ENCODE results near the gene DGCR8.
A peak's percentile ranks its signal among the peaks of the same experiment; 100 is the strongest.

DGCR8 gene

DNA sequence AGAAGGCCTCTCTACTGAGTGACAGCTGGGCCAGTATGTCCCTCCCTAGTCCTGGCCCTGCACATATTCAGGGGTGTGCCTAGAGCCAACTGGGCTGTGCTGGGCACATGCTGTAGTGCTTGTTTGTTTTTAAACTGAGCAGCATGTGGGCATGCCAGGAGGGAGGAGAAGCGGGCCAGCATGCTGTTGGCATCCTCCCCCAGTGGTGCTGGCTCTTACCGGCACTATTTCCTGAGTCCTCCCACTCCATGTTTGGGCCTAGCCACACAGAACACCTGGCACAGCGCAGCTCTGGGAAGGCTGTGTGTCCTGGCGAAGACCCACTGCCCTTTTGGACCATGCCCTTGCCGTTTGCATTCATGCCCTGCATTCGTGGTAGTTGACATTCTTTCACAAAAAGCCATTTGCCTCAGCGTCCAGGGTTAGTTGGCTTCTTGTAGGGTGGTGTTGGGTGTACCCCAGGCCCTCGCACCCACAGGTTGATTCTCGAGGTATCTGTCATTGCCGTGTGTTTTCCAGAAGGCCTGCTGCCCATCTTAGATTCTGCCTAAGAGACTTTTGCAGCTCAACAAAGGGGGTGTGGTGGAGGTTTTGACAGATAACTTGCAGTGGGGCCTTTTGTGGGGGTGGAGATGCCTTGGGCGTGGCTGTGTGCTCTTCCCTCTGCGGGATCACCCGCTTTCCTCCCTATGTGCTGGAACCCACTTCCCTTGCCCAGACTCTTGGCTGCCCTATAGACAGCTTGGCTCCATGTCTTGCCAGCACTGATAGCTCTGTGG, 13.6 kb downstream of the DGCR8 start:
- no peak for DNase-seq

DNA sequence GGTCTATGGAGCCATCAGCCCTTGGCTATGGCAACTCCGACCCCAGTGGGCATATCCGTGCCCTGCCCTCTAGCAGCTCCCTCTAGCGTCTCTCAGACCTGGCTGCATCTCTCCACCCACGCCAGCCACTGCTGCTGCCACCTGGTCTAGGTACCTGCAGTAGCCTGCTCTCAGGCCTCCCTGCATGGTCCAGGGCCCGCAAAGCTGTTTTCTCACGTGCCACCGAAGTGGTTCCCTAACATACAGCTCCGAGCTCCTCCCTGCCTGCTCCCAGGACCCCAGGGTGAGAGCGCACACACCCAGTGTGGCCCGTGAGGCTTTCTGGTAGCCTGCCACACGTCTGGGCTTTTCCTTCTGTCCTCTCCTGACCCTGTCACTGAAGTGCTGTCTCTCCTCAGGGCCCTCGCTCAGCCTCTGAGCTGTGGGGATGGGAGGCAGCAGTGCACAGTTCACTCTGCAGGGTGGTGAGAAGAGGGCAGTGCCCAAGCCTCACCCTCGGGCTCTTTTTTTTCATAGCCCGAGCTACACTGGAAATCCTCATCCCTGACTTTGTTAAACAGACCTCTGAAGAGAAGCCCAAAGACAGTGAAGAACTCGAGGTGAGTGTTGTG, 14.3 kb downstream of the DGCR8 start:
- DNase-seq: no peak

DNA sequence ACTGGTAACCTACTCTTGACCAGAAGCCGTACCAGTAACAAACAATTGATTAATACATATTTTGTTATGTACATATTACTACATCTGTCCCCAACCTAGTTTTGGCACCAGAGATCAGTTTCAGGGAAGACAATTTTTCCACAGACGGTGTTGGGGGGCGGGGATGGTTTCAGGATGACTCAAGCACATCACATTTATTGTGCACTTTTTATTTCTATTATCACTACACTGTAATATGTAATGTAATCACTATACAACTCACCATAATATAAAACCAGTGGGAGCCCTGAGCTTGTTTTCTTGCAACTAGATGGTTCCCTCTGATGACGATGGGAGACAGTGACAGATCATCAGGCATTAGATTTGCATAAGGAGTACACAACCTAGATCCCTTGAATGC, 15.5 kb downstream of the DGCR8 start:
- peak; percentile 42 for DNase-seq

DNA sequence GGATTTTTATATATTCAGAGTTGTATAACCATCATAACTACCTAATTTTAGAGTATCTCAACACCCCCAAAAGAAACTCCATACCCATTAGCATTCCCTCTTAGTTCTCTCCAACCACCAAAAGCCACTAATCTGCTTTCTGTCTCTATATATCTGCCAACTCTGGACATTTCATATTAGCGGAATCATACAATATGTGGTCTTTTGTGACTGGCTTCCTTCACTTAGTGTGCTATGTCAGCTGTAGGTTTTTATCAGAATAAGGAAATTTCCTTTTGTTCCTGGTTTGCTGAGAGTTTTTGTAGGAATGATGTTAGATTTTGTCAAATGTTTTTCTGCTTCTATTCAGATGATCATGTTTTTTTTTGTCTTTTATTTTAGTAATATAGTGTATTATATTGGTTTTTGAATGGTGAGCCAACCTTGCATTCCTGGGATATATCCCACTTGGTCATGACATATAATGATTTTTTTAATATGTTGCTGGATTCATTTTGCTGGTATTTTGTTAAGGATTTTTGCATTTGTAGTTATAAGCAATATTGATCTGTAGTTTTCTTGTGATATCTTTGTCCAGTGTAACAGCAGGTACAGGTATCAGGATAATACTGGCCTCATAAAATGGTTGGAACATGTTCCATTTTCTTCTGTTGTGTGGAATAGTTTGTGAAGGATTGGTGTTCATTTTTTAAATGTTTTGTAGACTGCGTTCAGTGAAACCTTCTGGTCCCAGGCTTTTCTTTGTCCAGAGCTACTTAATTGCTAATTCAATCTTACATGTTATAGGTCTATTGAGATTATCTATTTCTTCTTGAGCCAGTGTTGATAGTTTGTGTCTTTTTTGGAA, 16.8 kb downstream of the DGCR8 start:
- no peak for DNase-seq

DNA sequence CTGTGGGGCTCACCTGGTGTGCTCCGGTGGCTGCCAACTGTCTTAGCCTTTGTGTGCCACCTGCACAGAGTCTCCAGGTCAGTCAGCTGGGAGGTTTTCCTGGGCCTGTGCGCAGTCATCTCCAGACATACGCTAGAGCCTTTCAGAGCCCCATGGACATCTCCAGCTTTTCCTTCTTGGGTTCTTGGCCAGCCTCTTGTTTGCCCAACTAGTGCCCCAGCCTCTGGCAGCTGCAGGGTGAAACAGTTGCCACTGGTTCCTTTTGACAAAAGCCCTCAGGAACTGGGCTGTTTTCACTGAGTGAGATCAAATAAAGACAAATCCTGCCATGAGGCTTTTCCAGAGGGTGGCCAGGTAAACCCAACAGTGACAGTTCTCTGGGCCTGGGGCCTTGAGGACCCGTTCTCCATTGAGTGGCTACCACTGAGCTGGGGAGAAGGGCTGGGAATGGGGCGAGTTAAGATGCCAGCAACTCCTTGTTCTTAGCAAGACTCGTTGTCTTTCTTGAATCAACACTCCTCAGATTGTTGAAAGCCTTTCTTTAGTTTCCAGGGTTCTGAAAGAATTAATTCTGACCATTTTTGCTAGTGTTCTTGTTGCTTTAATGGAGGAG, 19.2 kb downstream of the DGCR8 start:
- DNase-seq: no peak

DNA sequence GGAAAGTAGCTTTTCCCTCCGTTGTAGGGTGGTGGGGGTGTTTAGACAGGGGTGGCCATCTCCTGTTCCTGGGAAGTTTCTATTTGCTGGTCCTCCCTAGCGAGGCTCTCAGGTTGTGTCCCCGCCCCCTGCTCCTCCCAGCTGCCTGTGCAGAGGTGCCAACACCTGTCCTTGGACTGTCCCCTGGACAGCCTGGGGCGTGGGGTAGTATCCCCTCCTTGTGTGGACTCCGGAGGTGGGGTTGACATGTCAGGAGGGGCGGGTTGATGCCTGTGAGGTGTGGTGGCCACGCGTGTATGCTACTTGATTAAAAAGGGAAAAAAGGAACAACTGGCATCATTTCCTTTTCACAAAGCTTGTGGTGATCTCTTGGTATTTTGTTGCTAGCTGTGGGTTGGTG, 21.6 kb downstream of the DGCR8 start:
- DNase-seq: no peak

DNA sequence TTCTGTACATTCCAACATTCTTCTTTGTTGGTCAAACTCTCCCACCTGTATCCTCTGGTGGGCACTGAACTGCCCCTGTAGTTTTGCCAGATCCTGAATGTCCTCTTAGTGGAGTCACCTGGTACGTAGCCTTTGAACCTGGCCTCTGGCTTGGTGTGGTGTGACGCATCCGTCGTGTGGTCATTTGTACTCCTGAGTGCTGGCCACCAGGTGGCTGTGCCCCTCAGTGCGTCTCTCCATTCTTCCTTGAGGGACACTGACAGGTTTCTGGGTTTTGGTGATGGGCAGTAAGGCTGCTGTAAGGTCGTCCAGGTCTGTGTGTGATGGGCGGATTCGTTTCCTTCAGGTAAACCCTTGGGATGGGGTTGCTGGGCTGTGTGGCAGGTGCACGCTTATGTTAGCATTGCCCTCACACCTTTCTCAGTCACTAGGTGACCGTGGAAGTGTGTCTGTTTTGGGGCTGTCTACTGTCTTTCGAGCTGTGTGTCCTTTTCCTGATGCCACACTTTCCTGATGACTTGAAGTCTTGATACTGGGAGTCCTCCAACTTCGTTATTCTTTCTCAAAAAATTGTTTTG, 22.3 kb downstream of the DGCR8 start:
- DNase-seq: no peak

DNA sequence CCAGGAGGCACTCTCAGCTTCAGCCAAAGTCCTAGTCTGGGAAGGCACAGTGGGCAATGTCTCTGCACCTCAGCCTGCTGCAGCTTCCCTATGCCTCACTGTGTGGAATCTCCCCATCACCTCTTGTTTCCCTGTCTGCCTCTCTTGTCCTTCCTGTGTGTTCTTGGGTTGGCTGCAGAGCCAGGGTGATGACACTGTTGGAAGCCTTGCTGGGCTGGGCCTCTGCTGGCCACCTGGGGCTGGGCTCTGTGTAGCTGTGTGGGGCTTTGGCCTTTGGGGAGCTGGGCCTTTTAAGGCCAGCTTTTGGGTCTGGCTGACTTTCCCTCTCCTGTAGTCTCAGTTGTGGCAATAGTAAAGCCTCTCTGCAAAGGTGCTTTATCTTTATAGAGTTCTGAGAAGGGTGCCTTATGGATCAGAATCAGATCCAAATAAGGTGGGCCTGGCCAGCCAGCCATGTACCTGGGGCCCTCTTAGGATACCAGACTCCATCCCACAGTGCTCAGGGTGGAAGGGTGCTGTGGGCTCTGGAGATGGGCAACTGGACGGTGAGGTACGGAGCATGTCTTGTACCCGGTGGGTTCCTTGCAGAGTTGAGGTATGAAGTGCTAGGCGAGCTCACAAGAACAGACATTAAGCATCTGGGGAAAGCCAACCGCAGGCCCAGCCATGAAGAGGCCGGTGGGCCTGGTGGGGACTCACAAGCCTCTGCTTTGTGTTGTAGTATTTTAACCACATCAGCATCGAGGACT, 25.6 kb downstream of the DGCR8 start:
- DNase-seq: no peak

DNA sequence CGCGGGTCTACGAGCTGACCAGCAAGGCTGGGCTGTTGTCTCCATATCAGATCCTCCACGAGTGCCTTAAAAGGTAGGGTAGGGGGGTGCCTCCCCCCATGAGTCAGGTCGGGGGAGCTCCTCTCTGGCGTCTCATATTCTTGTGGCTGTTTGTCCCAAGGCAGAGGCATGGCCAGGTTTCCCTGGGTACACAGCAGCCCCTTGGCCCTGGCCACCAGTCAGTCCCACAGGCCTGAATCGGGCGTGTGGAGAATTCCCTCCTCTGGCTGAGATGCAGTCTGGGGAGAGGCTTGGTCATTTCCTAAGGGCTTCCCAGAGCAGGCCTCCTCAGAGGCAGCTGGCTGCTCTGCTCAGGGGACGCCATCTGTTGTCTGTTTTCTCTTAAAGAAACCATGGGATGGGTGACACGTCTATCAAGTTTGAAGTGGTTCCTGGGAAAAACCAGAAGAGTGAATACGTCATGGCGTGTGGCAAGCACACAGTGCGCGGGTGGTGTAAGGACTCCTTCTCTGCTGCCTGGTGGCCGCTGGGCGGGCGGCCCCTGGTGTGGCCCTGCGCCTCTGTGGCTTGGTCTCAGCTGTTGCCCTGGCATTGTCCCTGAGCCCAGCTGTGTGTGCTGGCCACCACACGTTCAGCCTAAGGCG, 26.3 kb downstream of the DGCR8 start:
- DNase-seq: no peak

DNA sequence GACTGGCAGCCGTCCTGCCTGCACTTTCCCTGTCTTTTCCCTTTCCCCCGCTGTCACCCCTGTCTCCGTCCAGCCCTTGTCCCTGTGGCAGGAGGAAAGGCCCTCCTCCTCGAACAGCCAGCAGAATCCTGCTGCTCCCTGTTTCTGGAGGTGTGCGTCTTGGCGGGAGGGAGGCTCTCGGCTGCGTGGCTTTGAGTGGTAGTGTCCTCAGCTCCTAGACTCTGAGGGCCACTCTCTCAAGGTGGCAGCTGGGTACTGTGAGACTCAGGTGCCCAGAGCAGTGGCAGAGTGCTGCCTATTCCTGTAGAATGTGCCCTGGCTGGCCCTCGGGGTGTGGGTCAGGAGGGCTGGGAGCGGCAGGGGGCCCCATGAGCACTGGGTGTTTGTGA, 26.8 kb downstream of the DGCR8 start:
- no peak for DNase-seq

DNA sequence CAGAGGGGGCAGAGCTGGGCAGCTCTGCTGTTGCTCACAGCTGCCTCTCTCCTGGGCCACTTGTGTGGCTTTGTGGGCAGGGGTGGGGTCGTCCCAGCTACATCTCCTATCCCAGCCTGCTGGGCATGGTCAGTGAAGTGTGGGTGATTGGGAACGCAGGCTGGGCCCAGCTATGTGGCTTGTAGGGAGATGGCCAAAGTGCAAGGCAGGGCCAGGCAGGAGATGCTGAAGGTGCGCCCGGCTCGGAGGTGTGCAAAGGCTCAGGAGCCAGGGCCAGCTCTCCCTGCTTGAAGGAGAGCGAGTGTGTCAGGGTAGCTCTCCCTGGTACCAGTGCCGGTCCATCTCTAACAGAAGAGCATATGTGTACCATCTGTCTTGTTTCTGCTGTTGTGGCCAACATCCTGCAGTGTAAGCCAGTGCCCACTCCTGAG, 27.4 kb downstream of the DGCR8 start:
- DNase-seq: no peak

DNA sequence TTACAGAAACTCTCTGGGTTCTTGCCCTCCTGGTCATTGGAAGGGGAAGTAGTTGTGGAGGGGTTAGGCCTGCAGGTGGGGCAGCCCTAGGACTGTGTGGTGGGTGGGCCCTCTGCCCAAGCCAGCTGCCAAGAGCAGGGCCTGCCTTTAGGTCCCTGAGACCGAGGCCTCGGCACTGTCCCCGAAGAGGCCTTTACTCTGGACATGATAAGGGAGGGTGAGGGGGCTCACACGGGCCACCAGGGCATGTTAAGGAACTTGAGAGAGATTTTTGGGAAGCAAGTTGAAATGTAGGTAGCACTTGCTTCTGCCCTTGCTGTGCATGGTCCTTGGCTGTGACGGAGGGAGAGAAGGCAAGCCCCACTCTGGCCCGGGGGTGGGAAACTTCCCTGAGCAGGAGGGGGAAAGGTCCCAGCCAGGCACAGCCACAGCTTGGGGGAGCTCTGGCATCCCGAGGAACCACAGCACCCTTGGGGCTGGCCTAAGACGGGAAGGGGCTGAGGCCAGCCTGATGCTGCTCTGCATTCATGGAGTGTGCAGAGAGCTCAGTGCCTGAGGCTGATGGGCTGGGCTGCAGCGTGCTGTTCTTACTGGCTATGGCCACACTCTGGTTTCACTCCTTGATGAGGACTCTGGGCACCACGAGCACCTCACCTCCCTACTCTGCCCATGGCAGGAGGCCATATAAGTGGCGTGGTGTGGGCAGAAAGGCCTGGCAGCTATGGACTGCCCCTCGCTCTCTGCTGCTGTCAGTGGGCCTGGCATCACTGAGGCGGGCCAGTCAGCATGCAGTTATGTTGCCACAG, 28.1 kb downstream of the DGCR8 start:
- DNase-seq: no peak

DNA sequence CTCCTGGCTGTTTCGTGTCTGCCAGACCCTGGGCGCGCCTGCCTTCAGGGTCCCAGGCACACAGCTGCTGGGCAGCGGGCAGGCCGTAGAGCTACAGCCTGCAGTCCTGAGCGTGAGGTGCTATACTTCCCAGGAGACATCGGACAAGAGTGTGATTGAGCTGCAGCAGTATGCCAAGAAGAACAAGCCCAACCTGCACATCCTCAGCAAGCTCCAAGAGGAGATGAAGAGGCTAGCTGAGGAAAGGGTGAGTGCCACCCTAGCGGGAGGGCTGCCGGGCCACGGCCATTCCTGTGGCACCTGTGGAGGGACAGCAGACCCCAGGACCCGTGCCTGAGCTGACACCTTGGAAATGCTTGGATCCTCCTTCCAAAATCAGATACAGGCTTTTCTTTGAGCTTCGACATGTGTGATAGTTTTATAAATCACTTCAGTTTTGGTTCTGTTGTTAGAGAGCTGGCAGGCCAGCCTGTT, 28.8 kb downstream of the DGCR8 start:
- DNase-seq: no peak

DNA sequence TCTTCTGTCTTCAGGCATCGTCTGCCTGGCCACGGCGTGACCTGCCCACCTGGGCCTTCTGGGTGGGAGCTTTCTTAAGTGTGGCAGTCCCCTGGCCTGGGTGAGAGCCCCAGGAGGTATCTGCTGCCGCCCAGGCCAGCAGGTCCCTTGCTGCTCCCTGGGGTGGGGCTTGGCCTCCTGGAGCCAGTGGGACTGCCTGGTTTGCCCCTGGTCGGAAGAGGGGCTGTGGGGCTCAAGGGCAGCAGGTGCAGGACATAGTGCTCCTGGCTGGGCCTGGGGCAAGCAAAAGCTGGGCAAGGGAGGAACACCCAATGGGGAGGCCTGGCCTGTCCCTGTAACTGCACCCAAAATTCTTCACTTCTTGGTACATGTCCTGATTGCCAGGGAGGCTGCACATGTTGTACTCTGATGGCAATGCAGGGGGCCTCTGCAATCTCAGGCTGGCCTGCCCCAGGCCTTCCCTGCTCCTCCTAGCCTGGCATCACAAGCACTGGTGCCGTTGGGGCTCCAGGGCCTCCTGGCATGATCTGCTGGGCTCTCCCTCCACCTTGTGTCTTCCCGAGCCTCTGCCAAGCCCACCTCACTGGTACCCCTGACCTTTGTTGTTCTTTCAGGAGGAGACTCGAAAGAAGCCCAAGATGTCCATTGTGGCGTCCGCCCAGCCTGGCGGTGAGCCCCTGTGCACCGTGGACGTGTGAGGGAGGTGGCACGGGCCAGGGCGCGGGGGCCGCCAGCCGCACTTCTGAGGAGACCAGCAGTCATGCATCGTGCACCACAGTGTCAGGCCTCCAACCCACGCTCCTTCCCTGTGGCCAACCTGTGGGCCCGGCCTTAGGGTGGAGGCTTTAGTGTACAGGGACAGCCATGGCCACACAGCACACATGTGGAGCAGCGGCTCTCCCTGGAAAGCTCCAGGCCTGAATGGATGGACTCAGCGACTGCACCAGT, 29.6 kb downstream of the DGCR8 start:
- no peak for DNase-seq

DNA sequence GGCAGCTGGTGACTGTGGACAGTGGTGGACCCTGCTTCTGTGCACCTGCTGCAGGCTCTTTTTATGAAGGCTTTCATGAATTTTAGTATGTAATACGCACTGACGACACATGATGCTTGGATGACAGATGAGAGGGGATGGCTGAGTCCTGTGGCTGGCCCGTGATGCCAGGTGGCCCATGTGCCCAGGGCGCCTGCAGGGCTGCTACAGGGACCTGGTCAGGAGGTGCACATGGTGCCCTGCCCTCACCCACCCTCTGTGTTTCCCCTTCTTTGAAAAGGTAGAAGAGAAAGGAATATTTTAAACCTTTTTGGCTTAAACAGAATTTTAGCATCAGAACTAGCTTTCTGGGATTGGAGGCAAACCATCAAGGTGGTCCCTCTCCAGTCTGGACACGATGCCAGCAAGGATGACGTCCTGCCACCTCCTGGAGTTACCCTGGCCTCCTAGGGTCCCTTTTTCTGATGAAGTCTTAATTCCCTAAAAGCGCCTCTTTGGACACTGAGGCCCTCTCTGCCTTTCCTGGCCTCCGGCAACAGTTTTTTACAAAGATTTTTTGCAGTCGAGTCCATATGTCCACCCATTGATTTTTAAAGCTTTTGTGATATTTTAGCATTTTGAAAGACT, 30.4 kb downstream of the DGCR8 start:
- DNase-seq: no peak

DNA sequence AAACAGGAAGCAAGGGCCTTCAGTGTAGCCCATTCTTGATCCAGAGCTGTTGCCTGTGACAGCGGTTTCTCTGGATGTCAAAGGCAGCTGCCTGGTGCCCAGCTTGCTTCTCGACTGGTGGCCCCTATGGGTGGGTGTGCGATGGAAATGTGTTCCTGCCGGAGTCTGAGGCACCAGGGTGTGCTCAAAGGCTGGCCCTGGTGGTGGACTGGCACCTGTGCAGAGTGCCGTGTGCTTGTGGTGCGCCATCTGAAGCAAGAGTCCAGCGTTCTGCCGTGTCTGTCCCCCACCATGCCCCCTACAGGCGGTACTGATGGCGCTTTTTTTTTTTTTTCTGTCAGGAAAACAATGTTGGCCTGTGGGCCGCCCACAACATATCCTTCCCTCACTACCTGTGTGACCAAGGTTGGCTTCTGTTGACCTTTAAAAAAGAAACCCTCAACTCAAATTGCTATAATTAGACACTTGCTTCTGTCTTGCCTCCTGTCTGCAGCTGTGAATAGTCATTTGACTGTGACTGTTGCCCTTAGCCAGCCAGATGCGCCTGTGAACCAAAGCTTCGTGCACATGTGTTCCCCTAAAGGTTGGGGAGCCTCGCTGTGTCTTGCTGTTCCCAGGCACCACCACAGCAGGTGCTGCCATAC, 31.1 kb downstream of the DGCR8 start:
- DNase-seq: peak; percentile 25

DNA sequence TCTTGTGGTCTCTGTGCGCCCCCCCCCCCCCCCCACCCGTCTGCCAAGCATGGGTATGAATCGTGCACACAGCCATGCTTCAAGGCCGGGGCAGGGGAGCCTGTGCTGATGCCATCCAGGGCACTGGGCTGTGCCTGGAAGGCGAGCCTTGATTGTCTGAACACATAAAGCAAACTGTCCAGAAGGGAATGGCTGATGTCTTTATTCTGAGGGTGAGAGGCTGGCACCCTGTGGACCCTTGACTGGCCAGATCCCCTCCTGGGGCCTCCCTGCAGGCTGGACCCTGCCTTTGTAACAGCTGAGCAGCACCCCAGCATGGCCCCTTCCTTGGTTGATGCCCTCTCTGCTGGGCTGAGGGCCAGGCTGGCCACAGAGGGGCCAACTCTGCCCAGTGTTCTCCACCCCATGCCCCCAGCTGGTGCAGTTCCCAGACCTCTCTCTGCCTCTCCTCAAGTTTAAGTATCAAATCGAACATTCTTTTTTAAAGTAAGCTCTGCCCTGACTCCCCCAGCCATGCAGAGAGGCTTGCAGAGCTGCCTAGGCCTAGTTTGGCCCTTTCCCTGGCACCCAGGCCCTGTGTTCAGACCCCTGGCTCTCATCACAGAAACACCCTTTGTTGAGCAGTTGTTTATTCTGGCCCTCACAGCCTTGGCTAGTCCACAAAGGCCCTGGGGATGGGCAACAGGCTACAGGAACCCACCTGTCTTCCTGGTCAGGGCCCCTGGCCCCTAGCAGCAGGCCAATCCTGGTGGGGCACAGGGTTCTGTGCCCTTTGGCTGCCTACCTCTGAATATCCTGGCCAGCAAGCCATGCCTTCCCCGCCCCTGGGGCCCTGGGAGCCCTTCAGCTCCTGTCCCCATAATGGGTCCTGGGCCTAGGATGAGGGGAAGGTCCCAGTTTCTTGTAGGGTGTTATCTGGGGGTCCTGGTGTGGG, 31.9 kb downstream of the DGCR8 start:
- DNase-seq: no peak
